HG03175 (cell line): ENCODE data around the gene GALNT3.

Experiments
- ATAC-seq: cut with Tn5 transposase; IDR thresholded peaks from one replicate; pipeline ENCODE4 v1.9.1; 2021; ENCODE audit warnings: mild to moderate bottlenecking, moderate library complexity; ENCODE audit not compliant: unreplicated experiment

The GALNT3 gene

DNA sequence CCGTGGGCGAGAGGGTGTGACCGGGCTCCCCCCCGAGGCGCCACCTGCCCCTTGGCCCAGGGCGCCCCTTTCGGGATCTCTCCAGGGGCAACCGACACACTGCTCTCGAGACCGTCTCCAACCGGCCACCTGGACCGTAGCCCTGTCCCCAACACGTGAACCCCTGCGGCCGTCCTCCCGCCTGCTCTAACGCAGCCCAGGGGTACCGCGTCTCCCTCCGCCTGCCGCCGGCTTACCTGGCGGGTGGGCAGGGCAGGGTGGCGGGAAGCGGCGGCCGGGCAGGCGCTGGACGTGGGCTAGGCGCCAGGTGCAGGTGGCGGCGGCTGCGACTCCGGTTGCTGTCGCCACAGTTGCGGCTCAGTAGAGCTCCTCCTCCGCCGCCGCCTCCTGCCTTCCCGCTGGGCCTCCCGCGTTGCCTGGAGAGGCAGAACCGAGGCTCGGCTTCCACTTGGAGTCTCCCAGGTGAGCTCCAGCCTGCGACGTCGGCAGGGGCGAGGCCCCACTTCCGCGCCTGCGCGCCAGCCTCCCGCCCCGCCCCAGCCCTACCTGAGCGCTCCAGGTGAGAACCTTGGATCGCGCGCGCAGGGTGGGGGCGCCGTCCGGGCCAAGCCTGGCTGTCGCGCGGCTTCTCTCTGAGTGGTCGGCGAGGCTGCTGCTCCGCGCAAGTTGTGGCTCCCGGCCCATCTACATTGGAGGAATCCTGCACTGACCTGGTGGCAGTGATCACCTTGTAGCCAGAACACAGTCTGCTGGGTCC lies at the start of gene GALNT3:
GALNT3 (minus strand) TSS at position 469 of the 757 bp plus-strand sequence. CDS start 23,547 bp downstream, outside the sequence.
- ATAC-seq, result peak; percentile 27

DNA sequence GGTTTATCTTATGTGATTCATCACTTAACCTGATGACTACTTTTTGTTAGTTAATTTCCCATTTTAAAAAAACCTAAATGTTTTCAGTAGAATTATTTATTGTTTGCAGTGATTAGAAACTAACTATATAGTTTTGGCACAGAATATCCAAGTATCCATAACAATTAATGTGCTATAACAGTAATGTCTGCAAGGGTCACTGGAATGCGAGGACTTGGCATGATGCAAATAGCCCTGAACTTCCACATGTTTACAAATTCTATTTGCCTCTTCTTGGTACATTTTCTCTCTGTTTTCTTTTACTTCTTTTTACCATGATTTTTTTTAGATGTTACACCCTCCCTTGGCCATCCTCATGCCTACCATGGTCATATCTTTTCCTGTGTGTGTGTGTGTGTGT lies 49.3 kb upstream of the GALNT3 start:
- ATAC-seq, result no peak

DNA sequence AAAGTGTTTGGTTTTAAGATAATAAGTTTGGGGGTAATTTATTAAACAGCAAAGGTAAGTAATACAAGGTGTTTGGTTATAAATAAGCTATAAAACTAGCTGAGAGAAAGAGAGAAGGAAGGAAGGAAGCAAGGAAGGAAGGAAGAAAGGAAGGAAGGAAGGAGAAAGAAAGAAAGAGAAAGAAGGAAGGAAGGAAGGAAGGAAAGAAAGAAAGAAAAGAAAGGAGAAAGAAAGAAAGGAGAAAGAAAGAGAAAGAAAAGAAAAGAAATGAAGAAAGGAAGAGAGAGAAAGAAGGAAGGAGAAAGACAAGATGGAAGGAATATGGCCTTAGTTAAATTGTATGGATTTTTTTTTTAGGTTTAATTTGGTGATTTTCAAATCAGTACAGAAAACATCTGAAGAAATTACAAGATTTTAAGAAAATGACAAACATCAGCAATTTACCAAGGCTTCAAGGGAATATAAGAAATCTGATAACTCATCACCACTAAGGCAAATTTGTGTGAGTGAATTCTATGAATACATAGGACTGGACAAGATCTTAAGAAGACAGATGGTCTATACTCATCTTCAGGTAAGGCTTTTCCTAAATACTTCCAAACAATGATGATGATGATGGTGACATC lies 46.4 kb upstream of the GALNT3 start:
- ATAC-seq, result no peak

DNA sequence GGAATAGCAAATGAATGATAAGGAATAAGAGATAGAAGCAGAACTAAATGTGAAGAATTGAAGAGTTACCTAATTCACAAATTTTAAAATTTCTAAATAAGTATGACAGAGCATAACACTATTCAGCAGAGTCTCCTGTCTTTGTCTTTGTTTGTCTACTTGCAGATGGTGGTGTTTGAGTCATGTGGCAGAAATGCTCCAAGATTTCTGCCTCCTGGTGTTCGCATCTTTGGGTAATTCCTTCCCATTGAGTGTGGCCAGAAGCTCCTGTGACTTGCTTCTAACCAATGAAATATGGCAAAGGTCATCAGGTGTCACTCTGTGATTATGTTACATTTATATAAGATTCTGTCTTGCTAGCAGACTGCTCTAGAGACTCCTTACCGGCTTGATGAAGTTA lies 45.6 kb upstream of the GALNT3 start:
- no peak for ATAC-seq

DNA sequence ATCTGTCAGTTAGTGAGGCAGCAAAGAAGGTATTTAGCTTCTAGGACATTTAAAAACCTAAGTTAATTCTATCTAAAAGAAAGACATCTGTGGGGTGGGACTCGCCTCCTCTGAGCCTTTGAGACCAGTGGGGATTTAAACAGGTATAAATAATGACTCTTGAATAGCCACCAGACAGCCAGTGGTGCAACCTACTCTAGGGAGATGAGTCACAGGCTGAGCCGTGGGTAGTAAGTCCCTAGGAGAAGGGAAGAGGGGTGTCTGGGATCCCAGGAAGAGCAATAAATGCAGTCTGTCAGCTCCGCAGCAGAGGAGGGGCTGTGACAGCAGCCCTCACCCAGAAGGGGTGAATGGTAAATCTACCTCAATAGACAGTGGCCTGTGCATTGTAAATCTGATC lies 43.1 kb upstream of the GALNT3 start:
- ATAC-seq, result no peak

DNA sequence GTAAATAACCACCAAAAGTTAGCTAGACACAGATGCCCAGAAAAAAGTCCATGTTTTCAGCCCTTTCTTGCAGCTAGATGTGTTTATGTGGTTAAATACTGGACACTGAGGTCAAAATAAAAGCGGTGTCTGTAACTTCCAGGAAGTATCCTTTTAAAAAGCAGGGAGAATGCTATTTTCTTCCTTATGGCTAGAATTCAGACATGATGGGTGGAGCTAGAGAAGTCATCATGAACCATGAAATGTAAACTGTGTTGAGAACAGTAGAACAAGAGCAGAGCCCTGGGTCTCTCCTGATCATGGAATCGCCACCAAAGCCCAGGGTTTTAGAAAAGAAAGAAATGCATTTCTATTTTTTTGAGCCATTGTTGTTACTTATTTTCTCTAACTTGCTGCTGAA lies 41.3 kb upstream of the GALNT3 start:
- ATAC-seq, result no peak

DNA sequence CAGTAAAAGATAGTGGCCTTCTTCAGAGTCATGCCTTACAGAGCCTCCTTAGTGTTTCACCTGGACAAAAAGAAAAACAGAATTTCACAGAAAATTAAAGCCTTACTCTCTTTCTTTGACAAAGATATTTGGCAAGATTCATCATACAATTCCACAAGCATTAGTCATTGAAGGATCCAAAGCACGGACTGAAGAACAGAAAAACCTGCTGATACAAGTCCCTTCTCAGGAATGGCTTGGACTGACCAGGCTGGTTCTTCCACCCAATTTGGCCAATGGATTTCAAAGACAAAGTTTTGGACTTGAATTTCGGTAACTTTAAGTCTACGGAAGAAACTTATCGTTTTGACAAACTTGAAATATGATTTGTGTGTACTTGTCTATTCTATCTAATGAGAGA lies 39.1 kb upstream of the GALNT3 start:
- ATAC-seq, result no peak

DNA sequence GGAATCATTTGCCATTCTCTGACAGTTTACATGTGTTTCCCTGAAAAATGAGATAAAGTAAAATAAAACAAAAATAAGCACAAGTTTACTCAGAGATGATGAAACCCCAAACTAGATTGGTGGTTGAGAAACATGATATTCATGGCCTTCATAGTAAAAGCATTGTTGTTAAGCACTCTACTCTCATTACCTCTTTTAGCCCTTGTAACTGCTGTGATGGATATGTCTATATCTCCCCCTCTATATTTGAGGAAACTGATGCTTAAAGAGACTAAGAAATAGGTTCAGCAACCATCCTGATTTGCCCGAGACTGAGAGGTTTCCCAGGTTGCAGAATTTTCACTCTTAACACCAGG lies 33.9 kb upstream of the GALNT3 start:
- no peak for ATAC-seq

DNA sequence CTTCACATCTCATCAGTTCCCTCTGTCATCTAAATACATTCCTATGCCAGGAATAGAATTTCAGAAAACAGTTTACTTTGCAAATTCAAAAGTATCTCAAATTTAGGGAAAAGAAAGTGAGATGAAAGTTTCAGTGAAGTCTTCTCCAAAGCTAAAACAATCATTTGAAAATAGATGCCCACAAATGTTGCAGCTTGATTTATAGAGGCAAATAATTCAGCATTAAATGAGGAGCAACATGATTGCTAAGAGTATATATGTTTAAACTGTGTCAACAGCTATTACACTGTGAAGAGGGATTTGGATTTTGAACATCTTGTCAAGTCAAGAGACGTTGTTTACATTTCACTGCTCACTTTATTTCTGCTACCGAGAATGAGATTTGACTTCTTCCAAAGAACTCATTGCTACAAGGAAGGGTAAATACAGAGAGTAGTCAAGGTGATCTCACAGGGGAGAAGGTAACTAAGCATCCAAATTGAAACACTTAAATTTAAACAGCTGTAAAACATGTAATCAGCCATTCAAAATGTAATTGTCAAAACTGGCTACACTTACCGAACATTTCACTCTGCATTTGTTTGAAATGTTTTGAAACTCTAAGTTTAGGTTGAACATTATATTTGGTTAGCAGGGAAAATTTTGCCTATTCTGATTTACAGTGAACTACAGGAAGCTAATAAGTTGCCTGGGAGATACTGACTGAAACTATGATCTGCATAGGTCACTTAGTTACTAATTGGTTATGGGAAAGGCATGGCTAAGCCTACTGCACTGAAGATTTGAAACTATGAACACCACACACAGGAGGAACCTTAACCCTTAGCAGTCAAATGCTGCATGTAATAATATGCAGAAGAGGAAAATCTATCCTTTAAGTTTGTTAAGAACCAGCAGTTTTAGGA lies 33.2 kb upstream of the GALNT3 start:
- ATAC-seq, result peak; percentile 63

DNA sequence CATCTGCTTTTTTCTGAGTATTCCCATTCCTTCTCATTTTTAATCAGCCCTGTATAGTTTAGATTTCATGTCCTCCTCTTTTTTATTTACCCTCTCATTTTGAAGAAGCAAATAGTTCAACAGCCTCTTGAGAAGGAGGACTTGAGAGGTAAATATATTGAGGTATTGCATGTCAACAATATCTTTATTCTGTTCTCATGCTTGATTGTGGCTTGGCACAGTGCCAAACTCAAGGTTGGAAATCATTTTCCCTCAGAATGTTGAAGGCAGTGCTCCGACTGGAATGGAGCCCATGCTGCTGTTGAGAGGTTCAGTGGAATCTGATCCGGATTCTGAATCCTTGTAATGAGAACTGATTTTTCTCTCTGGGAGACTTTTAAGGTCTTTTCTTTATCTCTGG lies 31.0 kb upstream of the GALNT3 start:
- no peak for ATAC-seq

DNA sequence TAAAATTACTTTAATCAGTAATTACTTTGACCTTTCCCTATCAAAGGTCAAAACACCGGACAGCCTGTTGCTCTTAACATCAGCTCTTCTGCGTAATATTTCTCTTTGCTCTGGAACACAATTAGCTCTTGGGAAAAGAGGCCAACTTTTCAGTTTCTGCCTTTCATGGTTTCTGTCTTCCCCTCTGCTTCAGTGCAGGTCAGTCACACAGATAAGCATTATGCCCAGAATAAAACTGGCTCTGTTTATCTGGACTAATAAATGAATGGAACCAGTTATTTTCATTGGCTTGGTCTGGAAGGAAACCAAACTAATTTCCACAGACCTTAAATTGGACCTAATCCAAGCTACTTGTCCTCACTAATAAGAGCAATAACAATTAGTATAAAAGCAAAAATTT lies 26.2 kb upstream of the GALNT3 start:
- ATAC-seq, result no peak

DNA sequence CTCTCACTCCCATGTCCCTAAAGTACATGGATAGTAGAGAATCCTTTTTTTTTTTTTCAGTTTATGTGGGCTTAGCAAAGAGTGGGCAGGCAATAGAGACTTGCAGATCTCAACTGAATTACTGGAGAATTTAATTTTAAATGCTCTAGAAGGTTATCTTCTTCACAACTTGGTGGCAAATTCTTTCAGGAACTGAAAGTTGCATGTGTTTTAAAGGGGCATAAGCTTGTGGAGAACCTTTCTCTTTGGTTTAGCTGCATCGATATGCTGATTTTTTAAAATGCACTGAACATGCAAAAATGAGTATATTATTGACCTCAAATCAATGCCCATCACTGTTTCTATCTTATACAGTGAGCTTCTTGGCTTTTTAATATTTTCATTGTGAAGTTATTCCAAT lies 24.9 kb upstream of the GALNT3 start:
- ATAC-seq, result no peak

DNA sequence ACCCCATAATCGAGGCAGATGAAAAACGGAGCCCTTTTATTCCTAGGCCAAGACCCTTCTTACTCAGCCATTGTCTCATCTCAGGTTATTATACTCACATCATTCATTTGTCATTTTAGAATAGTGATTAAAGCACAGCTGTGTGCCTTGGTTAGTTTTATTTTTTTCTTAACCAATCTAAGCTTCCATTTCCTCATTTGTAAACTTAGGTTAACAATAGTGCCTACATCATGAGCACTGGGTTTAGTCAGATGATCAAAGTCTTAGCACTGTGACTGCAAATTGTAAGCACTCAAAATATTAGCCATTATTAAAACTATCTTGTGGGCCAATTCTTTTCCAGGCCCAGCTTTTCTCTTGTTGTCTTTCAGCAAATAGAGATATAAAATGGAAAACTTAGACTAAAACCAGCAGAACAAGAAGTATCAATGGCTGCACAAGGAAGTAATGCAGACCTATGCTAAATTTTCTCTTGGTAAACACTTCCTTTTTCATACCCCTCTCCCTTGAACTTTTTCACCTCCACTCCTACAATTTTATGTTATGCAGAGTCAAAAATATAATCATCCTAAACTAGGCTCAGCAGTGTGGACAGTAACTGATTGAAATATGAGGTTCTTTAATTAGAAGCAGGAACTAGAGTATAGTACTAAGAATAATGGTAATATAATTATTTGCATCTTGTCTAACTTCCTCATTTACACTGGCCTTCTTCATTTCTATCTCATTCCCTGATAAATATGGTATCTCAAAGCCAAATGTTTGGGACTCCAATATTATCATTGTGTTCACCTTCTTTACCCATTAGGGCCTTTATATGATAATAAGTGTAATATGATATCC lies 21.5 kb upstream of the GALNT3 start:
- peak; percentile 76 for ATAC-seq

DNA sequence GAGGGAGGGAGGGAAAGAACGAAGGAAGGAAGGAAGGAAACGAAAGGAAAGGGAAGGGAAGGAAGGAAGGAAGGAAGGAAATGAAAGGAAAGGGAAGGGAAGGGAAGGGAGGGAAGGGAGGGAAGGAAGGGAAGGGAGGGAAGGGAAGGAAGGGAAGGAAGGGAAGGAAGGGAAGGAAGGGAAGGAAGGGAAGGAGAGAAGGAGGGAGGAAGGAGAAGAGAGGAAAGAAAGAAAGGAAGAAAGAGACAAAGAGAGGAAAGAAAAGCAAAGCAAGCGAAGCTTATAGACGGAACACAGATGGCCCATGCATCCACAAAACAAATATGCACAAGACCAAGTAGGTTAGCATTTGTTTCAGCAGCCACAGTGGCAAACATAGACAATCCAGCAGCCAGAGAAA lies 20.4 kb upstream of the GALNT3 start:
- no peak for ATAC-seq

DNA sequence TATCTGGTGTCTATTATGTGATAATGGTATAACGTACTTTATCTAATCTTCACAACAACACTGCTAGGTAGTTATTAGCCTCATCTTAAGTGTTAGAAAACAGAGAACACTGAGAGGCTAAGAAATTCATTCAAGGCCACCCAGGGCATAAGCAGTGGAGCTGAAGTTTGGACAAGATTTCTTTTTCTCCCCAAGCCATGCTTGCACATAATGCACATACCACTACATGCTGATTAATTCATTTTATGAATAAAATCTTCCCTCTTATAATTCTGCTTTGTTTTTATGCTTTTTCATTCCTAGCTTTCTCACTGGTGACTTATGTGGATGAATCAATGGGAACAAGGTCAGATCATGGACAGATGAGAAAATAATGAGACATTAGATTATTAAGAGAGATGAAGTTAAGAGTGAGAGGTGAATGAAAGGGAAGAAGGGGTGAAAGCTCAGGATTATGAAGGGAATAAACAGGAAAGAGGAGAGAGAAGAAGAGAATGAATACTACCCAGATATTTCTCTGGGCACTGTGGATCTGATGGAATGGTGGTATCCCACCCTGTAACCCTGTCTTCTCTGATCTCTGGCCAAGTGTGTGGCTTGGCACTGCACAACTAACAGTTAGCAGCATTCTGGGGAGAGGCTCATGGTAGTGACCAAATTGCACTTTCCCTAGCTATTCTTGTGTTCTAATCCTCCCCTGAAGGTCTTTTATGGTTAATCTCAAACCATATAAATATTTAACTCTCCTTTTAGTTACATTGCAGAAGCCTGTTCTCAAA lies 17.7 kb upstream of the GALNT3 start:
- no peak for ATAC-seq

DNA sequence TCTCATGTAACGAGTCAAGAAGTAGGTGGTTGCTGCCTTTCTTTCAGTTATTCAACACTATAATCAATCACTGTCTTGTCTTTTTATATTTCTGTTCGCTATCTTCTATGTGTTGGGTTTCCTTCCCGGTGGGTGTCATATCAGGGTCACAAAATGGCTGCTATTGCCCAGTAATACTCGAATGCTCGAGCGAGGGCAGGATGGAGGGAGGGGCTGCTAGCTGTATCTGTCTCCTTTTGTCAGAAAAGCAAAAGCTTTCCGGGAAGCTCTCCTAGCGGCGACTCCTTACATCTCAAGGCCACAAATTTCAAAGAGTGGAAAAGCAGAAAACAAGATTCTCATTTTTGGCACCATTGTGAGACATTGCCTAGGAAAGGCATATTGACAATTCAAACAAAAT lies 16.4 kb upstream of the GALNT3 start:
- ATAC-seq, result no peak

DNA sequence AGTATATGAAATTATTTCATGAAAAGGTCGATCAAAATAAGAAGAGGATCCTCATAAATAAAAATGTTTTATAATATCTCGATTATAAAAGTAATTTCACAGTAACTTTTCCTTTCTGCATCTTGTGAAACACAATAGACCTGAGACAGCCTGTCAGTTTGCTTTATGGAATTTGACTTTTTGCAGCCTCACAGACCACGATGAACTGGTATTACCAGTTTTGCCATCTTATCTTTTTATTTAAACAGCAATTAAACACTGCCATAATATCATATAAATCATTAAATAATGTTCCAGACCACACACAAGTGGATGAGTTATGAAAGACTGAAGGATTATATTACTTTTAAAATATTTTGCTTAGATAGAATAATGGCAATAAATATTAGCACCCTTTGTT lies 10.7 kb upstream of the GALNT3 start:
- no peak for ATAC-seq

DNA sequence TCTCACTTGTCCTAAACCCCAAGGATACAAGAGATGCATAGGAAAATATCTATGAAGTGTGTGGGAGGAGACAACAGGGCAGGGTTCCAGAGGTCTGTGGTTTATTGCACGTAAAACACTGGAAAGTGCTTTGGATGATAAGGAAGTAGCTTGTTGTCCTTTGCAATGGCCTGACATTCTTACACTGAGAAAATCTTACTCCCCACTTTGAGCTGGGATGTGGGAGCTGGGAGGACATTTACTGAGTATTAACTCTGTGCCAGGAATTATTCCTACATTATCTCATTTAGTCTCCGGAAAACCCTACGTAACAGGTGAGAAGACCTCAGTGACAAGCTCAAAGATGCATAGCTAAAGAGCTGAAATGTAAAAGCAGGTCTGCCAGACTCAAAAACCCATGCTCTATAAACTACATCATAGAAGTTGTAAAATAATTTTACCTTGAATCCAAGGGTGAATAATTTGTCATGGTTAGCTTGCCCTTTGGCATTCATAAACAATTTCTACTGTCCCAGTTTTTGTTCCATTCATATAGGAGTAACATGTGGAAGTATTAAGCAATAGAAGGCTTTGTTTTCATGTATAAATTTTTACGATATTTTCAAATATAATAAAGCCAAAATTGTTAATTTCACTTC lies 9.2 kb upstream of the GALNT3 start:
- ATAC-seq, result no peak

DNA sequence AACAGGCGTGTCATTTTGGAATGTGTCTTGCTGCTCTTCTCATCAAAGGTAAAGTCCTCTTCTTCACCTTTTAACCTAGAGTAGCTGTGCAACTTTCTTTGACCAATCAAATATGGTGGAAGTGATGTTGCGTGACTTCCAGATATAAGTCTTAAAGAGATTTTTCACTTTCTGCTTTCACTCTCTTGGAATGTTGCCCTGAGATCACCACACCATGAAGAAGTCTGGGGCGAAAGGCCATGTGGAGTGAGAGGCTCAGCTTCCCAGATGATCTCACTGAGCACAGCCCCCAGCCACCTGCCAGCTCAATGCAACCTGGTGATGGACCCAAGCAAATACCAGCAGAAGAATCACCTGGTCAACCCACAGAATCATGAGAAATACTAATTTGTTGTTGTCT lies 7.1 kb upstream of the GALNT3 start:
- no peak for ATAC-seq
